Stimulated activated CD4-positive, alpha-beta T cell treated with anti-CD3 and anti-CD28 coated beads, Interleukin-4, amount 100 ng/mL, for 4 hours (primary cell): ENCODE measurements around the gene DDR1.
A peak's percentile ranks its signal among the peaks of the same experiment; 100 is the strongest.

ENCODE experiments used
- DNase-seq, 2 experiments: peaks; one replicate each; pipeline ENCODE4 v3.0.0-alpha.2; 2020

Gene DDR1

GRCh38 chr6:30881392-30882203 lies 2.7 kb upstream of the DDR1 start:
- DNase-seq: no peak

GRCh38 chr6:30882204-30882758 lies 2.0 kb upstream of the DDR1 start:
- DNase-seq: no peak

- peak; percentile 23 to 38 for DNase-seq
Measured at GRCh38 chr6:30882759-30883684, 1.3 kb upstream of the DDR1 start.

GRCh38 chr6:30884521-30885480 lies 482 bp downstream of the DDR1 start:
- DNase-seq: peak; percentile 24 to 39

- DNase-seq: no peak
Measured at GRCh38 chr6:30885481-30885998, 1.2 kb downstream of the DDR1 start.

GRCh38 chr6:30885999-30886896 lies 1.9 kb downstream of the DDR1 start:
- DNase-seq: peak; percentile 21 to 39

GRCh38 chr6:30886897-30887255 lies 2.6 kb downstream of the DDR1 start:
- DNase-seq: no peak

- no peak for DNase-seq
Measured at GRCh38 chr6:30887901-30888815, 3.8 kb downstream of the DDR1 start.

- DNase-seq: no peak
Measured at GRCh38 chr6:30888816-30889495, 4.6 kb downstream of the DDR1 start.

- no peak for DNase-seq
Measured at GRCh38 chr6:30889496-30889885, 5.2 kb downstream of the DDR1 start.

- DNase-seq: no peak
Measured at GRCh38 chr6:30889921-30890645, 5.8 kb downstream of the DDR1 start.

GRCh38 chr6:30890646-30891449 lies 6.5 kb downstream of the DDR1 start:
- DNase-seq: no peak

GRCh38 chr6:30891450-30891723 lies 7.1 kb downstream of the DDR1 start:
- DNase-seq: no peak

GRCh38 chr6:30891816-30892538 lies 7.7 kb downstream of the DDR1 start:
- DNase-seq: no peak

- no peak for DNase-seq
Measured at GRCh38 chr6:30893001-30893591, 8.8 kb downstream of the DDR1 start.

GRCh38 chr6:30893666-30894065 lies 9.3 kb downstream of the DDR1 start:
- DNase-seq: no peak

- DNase-seq: no peak
Measured at GRCh38 chr6:30894381-30894780, 10.1 kb downstream of the DDR1 start.
